ENCODE data around the gene PNRC2. TPM values are rescaled to one million over a fixed set of nuclear protein-coding genes. Genes with fewer than 3 reads are reported as not detected.
"Not testable (repeated sequence)": the region's sequence is repeated elsewhere in the genome, so short reads cannot be mapped to it uniquely, and the experiment has no call there.

The PNRC2 gene
- total RNA-seq, 2 experiments from 2014 or later: 133 to 142 TPM

GRCh38 chr1:23957096-23957495 lies 2.5 kb upstream of the PNRC2 start:
- ATAC-seq (no peak), DNase-seq (no peak)
- Mint-ChIP-seq H3K27ac (peak overlapping the region; percentile 48), H3K4me1 (peaks cover 42% of the 10 kb centered on the region), H3K36me3 (ENCODE audit: low read depth) (peaks cover 23% of the 10 kb centered on the region), H3K27me3 (no peaks in the 10 kb centered on the region), H3K4me3 (no peak overlapping the region), H3K9me3 (ENCODE audit: low read depth) (no peaks in the 10 kb centered on the region)
- intact Hi-C loops (cut with DNase I, micrococcal nuclease): loop anchor here (5.0 to 10.0 kb wide), 4 partner anchors 152 to 525 kb away; partner anchors contain the start of genes GALE (in 1 of the 2), ID3 (in 1 of the 2) and IFNLR1 (in 1 of the 2)
- ChIA-PET POLR2A (interaction anchor here (0.6 kb wide), 1 partner anchor 27 kb away, joined by 6 read pairs; no protein-coding TSS in a partner anchor), CTCF (interaction anchor here (0.6 to 1.3 kb wide), 3 partner anchors 10 to 201 kb away, joined by 3 to 7 read pairs (median 4); no protein-coding TSS in a partner anchor)

- H3K36me3 Mint-ChIP-seq (ENCODE audit: low read depth): peaks cover 29% of the 10 kb centered on the region
- peak overlapping the region; percentile 100 for H3K27ac Mint-ChIP-seq
- peaks cover 49% of the 10 kb centered on the region for H3K4me1 Mint-ChIP-seq
- H3K9me3 Mint-ChIP-seq (ENCODE audit: low read depth); H3K27me3 Mint-ChIP-seq; ATAC-seq: not testable (repeated sequence)
- intact Hi-C loops (cut with DNase I, micrococcal nuclease): loop anchor here (1.0 to 10.0 kb wide), 6 partner anchors 53 to 524 kb away; partner anchors contain the start of genes E2F2 (in 1 of the 2), GALE (in 1 of the 2), ID3 (in 1 of the 2) and IFNLR1 (in 1 of the 2)
- ChIA-PET POLR2A (interaction anchor here (0.7 to 3.4 kb wide), 5 partner anchors 9 to 1064 kb away, joined by 3 to 16 read pairs (median 4); partner anchors contain the start of genes HMGCL and SRSF10), CTCF (interaction anchor here (0.7 to 1.3 kb wide), 3 partner anchors 13 to 501 kb away, joined by 3 to 4 read pairs (median 3); no protein-coding TSS in a partner anchor)
- H3K4me3 Mint-ChIP-seq: peak overlapping the region; percentile 100
- peak; percentile 43 for DNase-seq
Observed at GRCh38 chr1:23958040-23958809, 1.4 kb upstream of the PNRC2 start.

- no peaks in the 10 kb centered on the region for H3K27me3 Mint-ChIP-seq
- no peaks in the 10 kb centered on the region for H3K9me3 Mint-ChIP-seq (ENCODE audit: low read depth)
- ChIA-PET CTCF (interaction anchor here (0.8 kb wide), 1 partner anchor 63 kb away, joined by 3 read pairs; no protein-coding TSS in a partner anchor), POLR2A (interaction anchor here (1.0 to 3.4 kb wide), 5 partner anchors 9 to 1063 kb away, joined by 3 to 16 read pairs (median 4); partner anchors contain the start of gene SRSF10)
- DNase-seq (peak; percentile 97), ATAC-seq (peak; percentile 82)
- H3K36me3 Mint-ChIP-seq (ENCODE audit: low read depth): peaks cover 34% of the 10 kb centered on the region
- intact Hi-C loops (cut with DNase I, micrococcal nuclease): loop anchor here (1.0 to 10.0 kb wide), 17 partner anchors 21 to 786 kb away; partner anchors contain the start of genes GALE (in 2 of the 2), SRSF10 (in 2 of the 2), CLIC4 (in 1 of the 2) and E2F2 (in 1 of the 2)
- H3K27ac Mint-ChIP-seq: peak overlapping the region; percentile 100
- peak overlapping the region; percentile 100 for H3K4me3 Mint-ChIP-seq
- peaks cover 52% of the 10 kb centered on the region for H3K4me1 Mint-ChIP-seq
Observed at GRCh38 chr1:23958810-23959460, 693 bp upstream of the PNRC2 start.

- CTCF ChIA-PET: interaction anchor here (0.7 to 1.2 kb wide), 4 partner anchors 15 to 455 kb away, joined by 3 read pairs; no protein-coding TSS in a partner anchor
- Mint-ChIP-seq H3K27ac (peak overlapping the region; percentile 100), H3K36me3 (ENCODE audit: low read depth) (peaks cover 47% of the 10 kb centered on the region), H3K4me3 (peak overlapping the region; percentile 100), H3K9me3 (ENCODE audit: low read depth) (no peaks in the 10 kb centered on the region), H3K27me3 (no peaks in the 10 kb centered on the region), H3K4me1 (peaks cover 55% of the 10 kb centered on the region)
- POLR2A ChIA-PET: interaction anchor here (0.6 to 3.4 kb wide), 3 partner anchors 12 to 20 kb away, joined by 3 to 16 read pairs (median 14); partner anchors contain the start of gene SRSF10
- no peak for ATAC-seq
- intact Hi-C loops (cut with DNase I, micrococcal nuclease): loop anchor here in 1 of 2 experiments (10.0 kb wide), 1 partner anchor 266 kb away; the partner anchor contains the start of gene RPL11
- no peak for DNase-seq
Observed at GRCh38 chr1:23960291-23961020, 828 bp downstream of the PNRC2 start.

GRCh38 chr1:23963617-23964234 lies 4.1 kb downstream of the PNRC2 start:
- Mint-ChIP-seq H3K27me3 (no peaks in the 10 kb centered on the region), H3K36me3 (ENCODE audit: low read depth) (peaks cover 68% of the 10 kb centered on the region), H3K4me3 (no peak overlapping the region), H3K4me1 (peaks cover 65% of the 10 kb centered on the region), H3K27ac (peak overlapping the region; percentile 87), H3K9me3 (ENCODE audit: low read depth) (no peaks in the 10 kb centered on the region)
- no peak for DNase-seq
- no peak for ATAC-seq
- intact Hi-C loops (cut with DNase I, micrococcal nuclease): loop anchor here in 1 of 2 experiments (1.0 to 10.0 kb wide), 2 partner anchors 13 to 269 kb away; partner anchors contain the start of gene RPL11
- POLR2A ChIA-PET: interaction anchor here (0.7 to 4.0 kb wide), 5 partner anchors 9 to 186 kb away, joined by 3 to 20 read pairs (median 3); partner anchors contain the start of gene PITHD1
- CTCF ChIA-PET: interaction anchor here (0.8 to 2.3 kb wide), 3 partner anchors 12 to 172 kb away, joined by 3 to 10 read pairs (median 5); partner anchors contain the start of gene LYPLA2

GRCh38 chr1:23964235-23964668 lies 4.6 kb downstream of the PNRC2 start:
- POLR2A ChIA-PET: interaction anchor here (0.7 to 4.0 kb wide), 3 partner anchors 12 to 186 kb away, joined by 3 to 20 read pairs (median 3); partner anchors contain the start of gene PITHD1

GRCh38 chr1:23964790-23965740 lies 5.4 kb downstream of the PNRC2 start:
- peak; percentile 12 for ATAC-seq
- Mint-ChIP-seq H3K4me3 (peak overlapping the region; percentile 9), H3K27me3 (no peaks in the 10 kb centered on the region), H3K36me3 (ENCODE audit: low read depth) (peaks cover 72% of the 10 kb centered on the region), H3K9me3 (ENCODE audit: low read depth) (no peaks in the 10 kb centered on the region), H3K4me1 (peaks cover 67% of the 10 kb centered on the region), H3K27ac (peak overlapping the region; percentile 87)
- ChIA-PET CTCF (interaction anchor here (1.2 to 2.3 kb wide), 2 partner anchors 11 to 174 kb away, joined by 3 to 10 read pairs; partner anchors contain the start of gene LYPLA2), POLR2A (interaction anchor here (0.9 to 4.0 kb wide), 2 partner anchors 11 to 185 kb away, joined by 3 to 20 read pairs; no protein-coding TSS in a partner anchor)
- DNase-seq: no peak
- intact Hi-C loops (cut with DNase I, micrococcal nuclease): loop anchor here in 1 of 2 experiments (1.0 to 10.0 kb wide), 2 partner anchors 11 to 270 kb away; partner anchors contain the start of gene RPL11

More at GRCh38 chr1:23964235-23964668, 4.6 kb downstream of the PNRC2 start:
- ATAC-seq (no peak), DNase-seq (no peak)
- intact Hi-C loops (cut with DNase I, micrococcal nuclease): loop anchor here in 1 of 2 experiments (1.0 to 10.0 kb wide), 2 partner anchors 12 to 269 kb away; partner anchors contain the start of gene RPL11
- H3K36me3 Mint-ChIP-seq (ENCODE audit: low read depth): peaks cover 69% of the 10 kb centered on the region
- H3K4me1 Mint-ChIP-seq: peaks cover 63% of the 10 kb centered on the region
- peak overlapping the region; percentile 87 for H3K27ac Mint-ChIP-seq
- CTCF ChIA-PET: interaction anchor here (0.8 to 2.3 kb wide), 3 partner anchors 12 to 173 kb away, joined by 3 to 10 read pairs (median 5); partner anchors contain the start of gene LYPLA2
- no peaks in the 10 kb centered on the region for H3K9me3 Mint-ChIP-seq (ENCODE audit: low read depth)
- peak overlapping the region; percentile 9 for H3K4me3 Mint-ChIP-seq
- H3K27me3 Mint-ChIP-seq: no peaks in the 10 kb centered on the region

GRCh38 chr1:23966973-23967493 lies 7.4 kb downstream of the PNRC2 start:
- H3K9me3 Mint-ChIP-seq (ENCODE audit: low read depth): no peaks in the 10 kb centered on the region
- H3K4me3 Mint-ChIP-seq: no peak overlapping the region
- ATAC-seq (no peak), DNase-seq (no peak)
- intact Hi-C loops (cut with DNase I, micrococcal nuclease): loop anchor here in 1 of 2 experiments (10.0 kb wide), 1 partner anchor 272 kb away; the partner anchor contains the start of gene RPL11
- ChIA-PET CTCF (no interaction called here), POLR2A (interaction anchor here (0.9 to 4.0 kb wide), 4 partner anchors 8 to 13 kb away, joined by 3 to 20 read pairs (median 6); partner anchors contain the start of gene SRSF10)
- H3K4me1 Mint-ChIP-seq: peaks cover 63% of the 10 kb centered on the region
- no peaks in the 10 kb centered on the region for H3K27me3 Mint-ChIP-seq
- peaks cover 66% of the 10 kb centered on the region for H3K36me3 Mint-ChIP-seq (ENCODE audit: low read depth)
- H3K27ac Mint-ChIP-seq: peak overlapping the region; percentile 23

All from activated CD4-positive, alpha-beta T cell treated with anti-CD3 and anti-CD28 coated beads for 36 hours (primary cell).